ENCODE measurements around the gene FREM2.

The FREM2 gene

GRCh38 chr13:38686577-38687245, at the start of gene FREM2:
FREM2 (plus strand) TSS chr13:38687077; CDS start chr13:38687345, 268 bp downstream.
- no peak for DNase-seq

GRCh38 chr13:38637576-38637975, 49.3 kb upstream of the FREM2 start:
- no peak for DNase-seq

GRCh38 chr13:38641164-38641948, 45.5 kb upstream of the FREM2 start:
- DNase-seq: no peak

GRCh38 chr13:38647312-38647711, 39.6 kb upstream of the FREM2 start:
- DNase-seq: no peak

- DNase-seq: no peak
Measured at GRCh38 chr13:38648912-38649311, 38.0 kb upstream of the FREM2 start.

- no peak for DNase-seq
Measured at GRCh38 chr13:38656699-38657098, 30.2 kb upstream of the FREM2 start.

GRCh38 chr13:38657191-38657590, 29.7 kb upstream of the FREM2 start:
- DNase-seq: no peak

GRCh38 chr13:38658906-38659305, 28.0 kb upstream of the FREM2 start:
- DNase-seq: no peak

- DNase-seq: no peak
Measured at GRCh38 chr13:38661010-38661675, 25.7 kb upstream of the FREM2 start.

GRCh38 chr13:38662362-38662761, 24.5 kb upstream of the FREM2 start:
- no peak for DNase-seq

- DNase-seq: no peak
Measured at GRCh38 chr13:38664906-38665305, 22.0 kb upstream of the FREM2 start.

- no peak for DNase-seq
Measured at GRCh38 chr13:38667526-38668109, 19.3 kb upstream of the FREM2 start.

GRCh38 chr13:38669234-38669964, 17.5 kb upstream of the FREM2 start:
- no peak for DNase-seq

- DNase-seq: no peak
Measured at GRCh38 chr13:38670627-38671026, 16.2 kb upstream of the FREM2 start.

- no peak for DNase-seq
Measured at GRCh38 chr13:38671980-38672379, 14.9 kb upstream of the FREM2 start.

GRCh38 chr13:38674208-38674607, 12.7 kb upstream of the FREM2 start:
- DNase-seq: no peak

- DNase-seq: no peak
Measured at GRCh38 chr13:38680912-38681311, 6.0 kb upstream of the FREM2 start.

- no peak for DNase-seq
Measured at GRCh38 chr13:38684714-38685113, 2.2 kb upstream of the FREM2 start.

GRCh38 chr13:38685431-38685830, 1.4 kb upstream of the FREM2 start:
- DNase-seq: no peak

- no peak for DNase-seq
Measured at GRCh38 chr13:38685974-38686576, 802 bp upstream of the FREM2 start.

GRCh38 chr13:38687246-38688229, 661 bp downstream of the FREM2 start:
- DNase-seq: no peak

Measured in activated T-cell treated with anti-CD3 and anti-CD28 coated beads for 4 hours (primary cell).